NCI-H82 (cell line): ENCODE data around the gene TACC3.

Experiments
- DNase-seq: peaks from one replicate; lab custom pipeline; 2025; lab: John Stamatoyannopoulos, UW

The TACC3 gene

DNA sequence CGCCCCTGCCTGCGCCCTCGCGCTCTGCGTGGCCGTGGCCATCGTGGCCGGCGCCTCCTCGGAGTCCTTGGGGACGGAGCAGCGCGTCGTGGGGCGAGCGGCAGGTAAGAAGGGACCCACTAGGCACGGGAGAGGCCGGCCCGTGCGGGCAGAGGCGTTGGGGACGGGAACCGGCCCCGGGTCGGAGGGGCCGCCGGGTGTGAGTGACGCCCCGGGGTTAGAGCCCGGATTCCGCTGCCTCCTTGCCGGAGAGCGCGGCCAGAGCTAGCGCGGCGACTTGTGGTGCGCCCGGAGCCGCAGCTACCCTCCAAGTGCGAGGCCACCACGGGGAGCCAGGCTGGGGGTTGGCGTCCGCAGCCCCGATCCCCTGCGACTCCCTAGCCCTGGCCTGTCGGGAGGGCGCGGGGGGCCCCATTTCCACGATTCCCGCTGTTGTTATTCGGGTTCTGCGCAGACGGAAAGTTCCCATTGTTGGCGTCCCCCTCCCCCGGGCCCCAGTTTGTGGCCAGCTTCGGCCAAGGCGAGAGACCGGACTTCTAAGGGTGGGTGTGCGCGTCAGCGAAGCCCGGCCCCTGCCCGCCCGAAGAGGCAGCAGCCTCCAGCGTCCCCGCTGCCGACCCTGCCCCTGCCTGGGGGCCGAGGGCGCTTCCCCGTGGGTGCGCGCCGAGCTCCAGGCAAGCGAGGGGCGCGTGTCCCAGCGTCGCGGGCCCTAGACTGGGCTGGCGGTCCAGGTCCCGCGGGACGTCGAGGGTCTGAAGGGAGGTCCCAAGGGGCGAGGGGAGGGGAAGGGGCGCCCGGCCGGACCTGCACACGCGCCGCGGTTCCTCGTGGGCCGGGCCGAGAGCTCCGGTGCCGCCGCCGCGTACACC is 72.9 kb downstream of the TACC3 start:
- DNase-seq = peak; percentile 24
